HG02840 (cell line): Measurements from ENCODE around the gene PMVK.

Source experiments
- ATAC-seq: cut with Tn5 transposase; IDR thresholded peaks from one replicate; pipeline ENCODE4 v1.9.1; 2021; ENCODE audit warnings: mild to moderate bottlenecking, moderate library complexity, moderate number of reproducible peaks; ENCODE audit not compliant: unreplicated experiment, low FRiP score

The PMVK gene

DNA sequence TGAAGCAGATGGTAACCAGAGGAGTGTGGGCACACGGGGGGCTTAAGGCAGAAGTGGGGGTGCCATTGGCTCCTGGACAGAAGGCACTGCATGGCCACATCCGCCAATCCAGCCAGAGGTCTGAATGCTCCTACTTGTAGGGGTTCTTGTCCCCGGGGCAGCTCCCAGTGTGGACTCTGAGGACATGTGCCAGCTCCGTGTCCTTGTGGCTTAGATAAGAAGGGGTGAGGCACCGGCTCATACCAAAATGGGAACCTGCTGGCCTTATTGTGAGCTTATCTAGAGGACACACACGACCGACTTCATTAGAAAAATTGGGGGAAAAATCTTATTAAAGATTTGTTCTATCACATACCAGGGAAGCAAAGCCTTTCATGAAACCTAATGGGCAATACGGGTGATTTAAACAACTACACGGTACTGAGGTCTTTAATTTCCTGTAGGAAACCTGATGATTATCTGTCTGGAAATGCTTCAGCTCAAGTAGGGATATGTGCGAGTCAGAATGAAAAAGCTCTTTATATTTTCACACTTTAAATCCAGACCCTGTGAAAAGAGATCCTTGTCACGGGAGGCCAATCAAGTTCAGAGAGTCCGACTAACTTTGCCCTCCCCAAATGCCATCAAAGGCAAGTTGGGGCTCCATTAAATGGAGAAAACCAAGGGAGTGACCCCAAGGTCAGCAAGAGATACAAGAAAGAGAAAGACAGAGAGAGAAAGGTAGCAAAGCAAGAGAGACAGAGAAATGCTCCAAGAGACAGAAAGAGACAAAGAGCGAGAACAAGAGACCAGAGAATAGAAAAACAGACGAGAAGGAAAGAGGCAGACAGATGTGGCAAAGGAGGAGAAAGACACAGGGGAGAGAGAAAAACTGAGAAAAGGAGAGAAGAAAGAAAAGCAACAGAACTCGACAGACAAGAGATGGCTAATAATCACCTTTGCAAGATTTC lies 52.3 kb downstream of the PMVK start:
- no peak for ATAC-seq

- ATAC-seq, result no peak
Observed at GRCh38 chr1:154881820-154882535, 54.5 kb downstream of the PMVK start.

DNA sequence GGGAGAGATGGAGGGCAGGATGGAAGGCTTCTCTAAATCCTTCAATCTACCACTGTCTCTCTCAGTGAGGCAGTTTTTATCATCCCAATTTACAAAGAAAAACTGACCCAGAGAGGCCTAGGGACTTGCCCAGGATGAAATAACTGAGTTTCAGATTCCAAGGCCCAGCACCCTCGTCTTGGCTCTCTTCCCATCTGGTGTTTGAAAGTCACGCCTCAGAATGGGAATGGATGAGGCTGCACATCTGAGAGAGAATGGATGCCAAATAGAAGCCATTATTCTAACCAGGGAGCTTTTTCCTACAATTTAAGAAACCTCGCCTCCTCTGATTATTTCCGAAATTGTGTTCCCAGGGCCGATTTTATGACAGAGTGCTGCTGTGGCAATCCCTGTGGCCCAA lies 55.8 kb downstream of the PMVK start:
- ATAC-seq, result no peak

- ATAC-seq, result no peak
Observed at GRCh38 chr1:154879038-154879421, 57.5 kb downstream of the PMVK start.

GRCh38 chr1:154878371-154879037 lies 58.0 kb downstream of the PMVK start:
- no peak for ATAC-seq

- no peak for ATAC-seq
Observed at GRCh38 chr1:154877370-154877974, 59.0 kb downstream of the PMVK start.

- no peak for ATAC-seq
Observed at GRCh38 chr1:154876842-154877369, 59.6 kb downstream of the PMVK start.
